ENCODE data around the gene ASPSCR1. TPM values are rescaled to one million over a fixed set of nuclear protein-coding genes. Genes with fewer than 3 reads are reported as not detected.
A peak's percentile ranks its signal among the peaks of the same experiment; 100 is the strongest.

Gene ASPSCR1
- total and polyA plus RNA-seq, 2 of the 13 experiments (the other 11 are each of a cell fraction or from before 2014, with no cell fraction given), result 274 to 314 TPM

- TF ChIP-seq NFAT5 (CRISPR knock-in tag; IDR thresholded peaks at IDR 0.05) (peak; percentile 52; the same call in 1 of the 2 replicates), NCOA1 (CRISPR knock-in tag; IDR thresholded peaks at IDR 0.05) (peak; percentile 27; the same call in 1 of the 2 replicates), AGO2 (optimal IDR thresholded peaks at IDR 0.05; ENCODE audit: low read depth, low read length) (peak; percentile 100), HNRNPH1 (optimal IDR thresholded peaks at IDR 0.05; ENCODE audit: low read depth, low read length) (peak; percentile 86), ZSCAN21 (CRISPR knock-in tag; IDR thresholded peaks at IDR 0.05; ENCODE audit: borderline replicate concordance) (peak; percentile 70; the same call in 1 of the 2 replicates), TEAD2 (CRISPR knock-in tag; IDR thresholded peaks at IDR 0.05) (peak; percentile 10; the same call in 1 of the 2 replicates), GTF3A (CRISPR knock-in tag; conservative IDR thresholded peaks at IDR 0.05) (peak; percentile 94), TBL1XR1 (IDR thresholded peaks at IDR 0.05; ENCODE audit: borderline replicate concordance, low read length, partially characterized antibody) (no peak), ARID5B (CRISPR knock-in tag; IDR thresholded peaks at IDR 0.05) (peak; percentile 8; the same call in 1 of the 2 replicates), ZNF205 (CRISPR knock-in tag; IDR thresholded peaks at IDR 0.05) (no peak; the same call in 1 of the 2 replicates), ZNF281 (CRISPR knock-in tag; IDR thresholded peaks at IDR 0.05; ENCODE audit: borderline replicate concordance) (peak; percentile 32; the same call in 1 of the 2 replicates), RCOR2 (CRISPR knock-in tag; IDR thresholded peaks at IDR 0.05) (peak; percentile 67; the same call in 1 of the 2 replicates), CBX1 (IDR thresholded peaks at IDR 0.05; ENCODE audit: low read depth) (peak; percentile 43), ZEB1 (IDR thresholded peaks at IDR 0.05; ENCODE audit: insufficient replicate concordance, low read depth) (no peak), ZNF317 (CRISPR knock-in tag; IDR thresholded peaks at IDR 0.05) (no peak), YEATS4 (CRISPR knock-in tag; IDR thresholded peaks at IDR 0.05; ENCODE audit: borderline replicate concordance) (no peak; the same call in 1 of the 2 replicates), NCOA2 (CRISPR knock-in tag; IDR thresholded peaks at IDR 0.05) (0 out of 2 replicates have a peak, but pooled peaks have one; percentile 16)
Observed at GRCh38 chr17:81995463-81996231, 18.2 kb downstream of the ASPSCR1 start (continued).
